ENCODE measurements around the gene SFXN5.

SFXN5 gene

DNA sequence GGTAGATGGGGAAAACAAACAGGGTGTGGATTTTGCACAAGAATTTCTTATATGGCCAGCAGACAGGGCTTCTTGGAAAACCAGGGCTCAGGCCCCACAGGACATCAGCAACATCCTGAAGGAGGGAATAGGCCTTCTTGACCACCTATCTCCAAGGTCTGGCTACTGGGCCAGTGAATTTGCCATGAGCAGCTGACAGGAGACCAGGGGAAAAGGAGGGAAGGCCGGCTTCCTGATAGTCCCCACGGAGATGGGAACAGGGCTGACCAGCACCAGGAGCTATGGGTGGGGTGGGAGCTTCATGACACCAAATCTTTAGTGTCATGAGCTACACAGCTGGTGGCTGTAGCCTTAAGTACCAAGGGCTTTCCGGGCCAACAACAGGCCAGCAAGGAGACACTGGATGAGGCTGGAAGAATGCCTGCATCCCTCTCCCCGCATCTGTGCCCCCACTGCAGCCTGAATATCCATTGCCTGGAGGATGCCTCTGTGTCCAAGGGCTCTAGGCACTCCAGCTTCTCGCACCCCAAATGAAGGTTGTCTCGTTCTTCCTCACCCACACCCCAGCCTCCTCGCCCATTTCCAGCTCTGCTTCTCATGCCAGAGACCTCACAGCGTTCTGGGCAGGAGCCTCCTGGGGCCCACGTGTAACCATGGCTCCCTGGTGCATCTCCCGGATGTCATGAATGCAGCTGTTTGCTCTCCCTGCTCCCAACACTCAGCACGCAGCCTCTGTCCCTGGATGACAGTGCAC lies 79.4 kb downstream of the SFXN5 start:
- DNase-seq, result peak; percentile 42

DNA sequence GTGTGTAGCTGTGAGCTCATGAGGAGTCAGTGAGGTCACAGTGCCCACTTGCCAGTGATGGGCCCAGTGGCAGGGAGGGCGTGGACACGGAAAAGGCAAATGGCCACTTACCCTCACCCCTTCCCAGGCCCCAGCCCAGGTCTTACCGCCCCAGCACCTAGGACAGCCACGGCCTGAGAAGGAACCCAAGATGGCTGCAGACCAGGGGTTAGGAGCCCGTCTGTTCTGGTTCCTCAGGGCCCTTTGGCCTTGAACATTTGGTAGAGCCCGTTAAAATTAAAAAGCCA lies 80.1 kb downstream of the SFXN5 start:
- no peak for DNase-seq

DNA sequence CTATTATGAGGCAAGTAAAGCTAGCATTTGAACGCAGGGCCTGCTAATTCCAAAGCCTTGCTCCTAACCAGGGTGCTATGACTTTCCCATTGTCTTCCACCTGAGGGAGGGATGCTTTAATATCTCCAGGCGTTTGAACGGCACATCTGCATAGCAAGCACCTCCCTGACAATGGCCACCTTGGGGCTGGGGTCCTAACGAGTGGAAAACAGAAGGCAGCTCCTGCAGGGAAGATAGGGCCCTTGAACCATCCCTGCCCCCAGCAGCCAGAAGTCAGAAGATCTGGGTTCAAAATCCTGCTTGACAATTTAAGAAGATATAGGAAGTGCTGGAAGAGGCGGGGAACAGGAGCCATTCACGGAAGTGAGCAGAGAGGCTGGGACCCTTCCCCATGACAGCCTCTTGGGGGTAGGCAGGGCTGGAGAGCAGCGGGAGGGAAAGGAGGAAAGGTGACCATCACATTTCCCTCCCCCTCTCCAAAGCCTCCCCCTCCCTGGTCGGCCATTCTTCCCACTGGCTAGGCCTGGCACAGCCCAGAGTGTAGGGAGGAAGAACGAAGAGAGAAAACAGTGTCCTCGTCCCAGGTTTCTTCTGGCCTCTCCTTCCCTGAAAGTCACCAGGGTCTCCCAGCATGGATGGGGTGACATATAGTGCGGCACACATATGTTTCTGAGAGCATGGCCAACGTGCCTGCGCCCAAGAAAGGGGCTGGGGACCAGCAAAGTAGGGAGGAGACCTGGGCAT lies 80.6 kb downstream of the SFXN5 start:
- DNase-seq, result peak; percentile 37

DNA sequence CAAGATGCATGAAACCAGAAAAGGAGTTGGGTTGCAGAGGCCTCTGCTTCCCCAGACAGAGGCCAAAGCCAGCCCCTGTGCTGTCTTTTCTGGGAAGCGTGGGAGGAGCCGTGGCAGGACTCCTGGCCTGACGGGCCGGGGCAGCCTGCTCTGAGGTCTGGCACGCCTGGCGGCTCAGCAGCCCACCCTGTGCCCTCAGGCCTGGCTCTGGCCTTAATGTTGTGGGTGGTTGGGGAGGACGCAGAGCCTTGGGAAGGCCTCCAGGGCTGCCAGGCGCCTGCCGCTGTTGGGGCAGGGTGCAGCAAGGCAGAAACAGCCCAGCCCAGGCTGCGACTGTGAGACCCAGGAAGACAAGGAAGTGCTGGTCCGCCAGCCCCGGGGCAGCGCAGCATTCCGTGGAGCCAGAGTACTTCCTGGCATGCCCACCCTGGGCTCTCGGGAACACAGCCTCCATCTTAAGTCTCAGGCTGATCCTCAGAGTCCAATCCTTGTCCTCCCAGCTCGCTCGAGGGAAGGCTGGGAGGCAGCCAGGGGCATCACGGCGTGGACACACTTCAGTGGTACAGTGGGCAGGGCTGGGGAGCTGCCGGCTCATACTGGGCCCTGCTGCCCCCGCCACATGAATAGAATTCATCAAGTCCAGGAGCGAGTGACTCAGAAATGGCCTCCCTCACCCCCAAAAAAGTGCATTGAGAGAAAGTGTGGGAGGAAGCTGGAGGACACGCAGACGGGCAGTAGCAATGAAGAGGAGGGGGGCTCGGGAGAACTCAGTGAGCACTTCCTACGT lies 81.5 kb downstream of the SFXN5 start:
- peak; percentile 46 for DNase-seq

GRCh38 chr2:72988726-72989273 lies 82.7 kb downstream of the SFXN5 start:
- DNase-seq, result no peak

GRCh38 chr2:72988041-72988440 lies 83.5 kb downstream of the SFXN5 start:
- DNase-seq, result no peak

- no peak for DNase-seq
Observed at GRCh38 chr2:72985891-72986683, 85.4 kb downstream of the SFXN5 start.

DNA sequence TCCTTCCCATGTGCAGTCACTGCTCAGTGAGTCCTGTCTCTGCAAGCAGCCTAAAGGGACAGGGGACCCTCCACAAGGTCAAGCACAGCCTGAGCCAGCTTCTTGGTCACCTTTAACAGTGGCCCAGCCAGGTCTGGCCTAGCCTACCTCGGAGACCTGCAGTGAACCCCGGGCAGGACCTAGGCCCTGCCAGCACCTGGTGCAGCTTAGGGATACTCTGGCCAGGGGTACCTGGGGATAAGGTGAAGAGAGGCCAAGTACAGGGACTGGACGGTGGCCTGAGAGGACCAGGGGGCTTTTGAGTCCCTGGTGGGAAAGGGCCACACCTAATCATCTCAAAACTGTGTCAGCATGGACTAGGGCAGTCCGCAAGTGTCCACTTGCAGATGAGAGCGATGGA lies 86.4 kb downstream of the SFXN5 start:
- no peak for DNase-seq

GRCh38 chr2:72984172-72984671 lies 87.3 kb downstream of the SFXN5 start:
- DNase-seq, result no peak

GRCh38 chr2:72983500-72984161 lies 87.9 kb downstream of the SFXN5 start:
- no peak for DNase-seq

- DNase-seq, result no peak
Observed at GRCh38 chr2:72982781-72983499, 88.6 kb downstream of the SFXN5 start.

- no peak for DNase-seq
Observed at GRCh38 chr2:72982219-72982618, 89.3 kb downstream of the SFXN5 start.

DNA sequence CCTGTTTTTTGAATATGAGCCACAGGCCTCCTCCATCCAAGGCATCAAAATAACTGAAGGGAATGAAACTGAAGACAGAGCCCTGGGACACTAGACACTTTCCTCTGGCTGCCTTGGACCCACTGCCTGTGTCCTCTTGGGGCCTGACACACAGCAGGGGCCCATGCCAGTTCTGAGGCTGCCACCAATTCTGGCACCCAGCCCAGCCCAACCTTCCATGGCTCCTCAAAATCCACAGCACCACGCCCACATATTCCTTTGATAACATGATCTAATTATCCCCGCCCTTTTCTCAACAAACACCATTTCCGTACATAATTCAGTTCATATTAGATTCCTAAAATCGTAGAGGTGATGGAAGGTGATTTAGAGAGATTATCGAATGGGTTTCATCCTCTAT lies 90.0 kb downstream of the SFXN5 start:
- no peak for DNase-seq

DNA sequence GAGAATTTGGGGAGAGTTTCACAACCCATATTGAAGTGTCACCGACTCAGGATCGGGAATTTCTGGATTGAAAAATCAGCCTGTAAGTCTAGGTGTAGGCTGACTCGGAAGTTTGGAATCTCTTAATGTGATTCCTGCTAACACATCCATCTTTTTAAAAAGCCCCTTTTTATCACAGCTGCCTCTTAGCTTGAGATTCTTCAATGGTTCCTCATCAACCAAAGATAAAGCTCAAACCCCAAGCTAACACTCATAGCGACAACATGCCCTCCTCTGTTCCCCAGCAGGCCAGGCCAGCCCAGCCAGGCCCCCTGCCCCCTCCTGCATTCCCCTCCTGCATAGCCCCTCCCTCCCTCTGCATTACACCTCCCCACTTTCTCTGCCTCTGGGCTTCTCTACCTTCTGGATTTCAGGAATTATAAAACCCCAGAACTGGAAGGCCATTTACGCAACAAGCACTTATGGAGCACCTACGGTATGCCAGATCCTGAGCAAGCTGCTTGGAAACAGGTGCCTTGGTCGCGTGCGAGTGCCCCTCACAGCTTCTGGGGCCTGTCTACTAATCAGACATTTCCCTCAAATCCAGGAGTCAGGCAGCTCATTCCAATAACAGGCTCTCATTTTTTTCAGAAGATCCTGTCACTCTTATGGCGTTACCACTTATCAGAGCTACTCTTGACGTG lies 90.8 kb downstream of the SFXN5 start:
- no peak for DNase-seq

- DNase-seq, result no peak
Observed at GRCh38 chr2:72979896-72980295, 91.6 kb downstream of the SFXN5 start.

DNA sequence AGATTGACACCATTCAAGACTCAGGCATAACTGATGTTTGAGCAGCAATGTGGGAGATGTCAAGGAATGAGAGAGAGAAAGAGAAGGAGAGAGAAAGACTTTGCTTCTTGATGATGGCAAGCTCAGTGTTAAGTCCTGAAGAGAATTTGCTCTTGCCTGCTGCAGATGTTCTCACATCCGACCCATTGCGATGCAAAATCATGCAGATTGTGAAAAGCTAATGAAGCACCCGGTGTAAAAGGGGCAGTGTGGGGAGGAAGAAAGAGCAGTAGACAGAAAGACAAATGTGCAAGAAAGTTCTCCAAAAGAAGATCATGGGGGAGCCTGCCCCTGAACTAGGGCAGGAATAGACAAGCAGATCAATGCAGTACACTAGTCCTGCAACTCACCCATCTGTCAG lies 96.5 kb downstream of the SFXN5 start:
- no peak for DNase-seq

- no peak for DNase-seq
Observed at GRCh38 chr2:72974436-72974754, 97.1 kb downstream of the SFXN5 start.

DNA sequence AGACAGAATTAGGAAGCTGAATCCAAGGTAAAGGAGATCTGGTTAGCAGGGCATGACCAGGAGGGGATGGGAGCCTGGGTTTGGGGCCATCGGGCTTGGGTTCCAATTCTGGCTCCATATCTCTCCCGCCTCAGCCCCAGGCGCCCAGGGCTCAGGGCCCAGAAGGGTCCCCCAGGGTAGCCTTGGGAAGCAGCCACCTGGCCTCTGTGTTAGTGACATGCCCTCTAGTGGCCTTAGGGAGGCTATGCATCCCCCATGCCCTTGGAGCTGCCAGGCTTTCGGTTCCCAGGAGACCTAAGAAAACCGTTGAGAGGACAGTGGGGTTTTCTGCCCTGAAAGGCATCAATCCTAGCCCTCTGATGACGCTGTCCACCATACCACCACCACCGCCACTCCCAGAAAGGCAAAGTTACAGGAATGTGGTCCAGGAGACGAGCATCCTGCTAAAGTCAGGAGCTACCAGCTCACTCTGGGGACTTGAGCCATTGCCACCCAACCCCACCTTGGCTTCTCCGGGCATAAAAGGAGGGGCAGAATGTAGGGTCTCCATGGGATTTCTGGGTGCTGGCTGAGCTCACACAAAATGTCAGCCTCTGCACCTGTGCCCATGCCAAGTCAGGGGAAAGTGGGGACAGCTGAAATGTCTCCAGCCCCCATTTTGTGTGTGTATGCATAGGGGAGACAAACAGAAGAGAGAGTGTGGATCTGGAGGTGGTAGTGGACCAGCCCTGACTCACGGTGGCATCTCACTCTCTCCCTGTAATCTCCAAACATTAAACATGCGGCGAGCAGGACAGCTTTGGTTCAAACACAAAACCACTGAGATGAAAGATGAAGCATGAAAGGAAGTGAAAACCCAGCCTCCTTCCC lies 97.7 kb downstream of the SFXN5 start:
- DNase-seq, result peak; percentile 72

DNA sequence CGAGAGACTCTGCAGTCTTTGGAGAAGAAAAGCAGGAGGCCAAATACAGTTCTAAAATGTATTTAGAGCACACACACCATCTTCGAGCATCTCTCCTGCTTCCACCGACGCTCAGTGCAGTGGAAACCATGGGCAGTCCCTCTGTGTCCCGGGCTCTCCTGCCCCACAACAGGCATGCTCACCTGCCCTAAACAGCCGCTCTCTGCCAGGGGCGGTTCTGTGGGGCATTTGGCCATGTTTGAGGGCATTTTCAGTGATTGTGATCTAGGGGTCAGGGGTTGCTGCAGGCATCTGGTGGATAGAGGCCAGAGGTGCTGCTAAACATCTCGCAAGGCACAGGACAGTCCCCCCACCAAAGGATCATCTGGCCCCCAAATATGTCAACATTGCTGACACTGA lies 98.4 kb downstream of the SFXN5 start:
- no peak for DNase-seq
